Transverse colon (tissue), 4 donors: Measurements from ENCODE around the gene ZMAT5. TPM values are rescaled to one million over a fixed set of nuclear protein-coding genes. Genes with fewer than 3 reads are reported as not detected.
A peak's percentile ranks its signal among the peaks of the same experiment; 100 is the strongest.

Source experiments
- DNase-seq: peaks from one replicate; pipeline ENCODE4 v3.0.0-alpha.2; 2019
- H3K27ac ChIP-seq, 4 donors: fragments of 200-600 bp; sonication (generic); 2 replicates each; pipeline ENCODE4 v1.5.1; 2016 to 2018; ENCODE audit warnings: inconsistent platforms in 4 of 4
- H3K27me3 ChIP-seq: fragments of 200-600 bp; sonication (generic); 2 replicates; pipeline ENCODE4 v1.5.1; 2017; ENCODE audit warnings: inconsistent platforms
- H3K36me3 ChIP-seq, 4 donors: fragments of 200-600 bp; sonication (generic); 2 replicates each; pipeline ENCODE4 v1.5.1; 2017 to 2019; ENCODE audit warnings: inconsistent platforms in 4 of 4
- H3K4me1 ChIP-seq, 4 donors: fragments of 200-600 bp; sonication (generic); 2 replicates each; pipeline ENCODE4 v1.5.1; 2017 to 2020; ENCODE audit warnings: inconsistent platforms in 4 of 4
- H3K4me3 ChIP-seq, 4 donors: fragments of 200-600 bp; sonication (generic); 1 replicate in 1 of 4; 2 replicates in 3 of 4; pipeline versions ENCODE4 v1.5.1 to v1.6.1; 2017 to 2019; ENCODE audit warnings: inconsistent platforms in 4 of 4
- H3K9me3 ChIP-seq, 2 donors: fragments of 200-600 bp; sonication (generic); 2 replicates each; pipeline ENCODE4 v1.5.1; 2017 to 2019; ENCODE audit warnings: inconsistent platforms in 2 of 2
- EP300 ChIP-seq: sonication (generic); formaldehyde crosslinking; IDR thresholded peaks from one replicate; pipeline ENCODE4 v1.6.1; 2017; ENCODE audit warnings: antibody characterized with exemption, low read depth
- POLR2A ChIP-seq: fragments of 450-650 bp; IDR thresholded peaks from one replicate; pipeline ENCODE4 v1.6.1; 2016; ENCODE audit warnings: antibody characterized with exemption, mild to moderate bottlenecking, moderate library complexity
- POLR2AphosphoS5 ChIP-seq, 3 donors: sonication (generic); formaldehyde crosslinking; IDR thresholded peaks; one replicate each; pipeline ENCODE4 v1.6.1; 2016; ENCODE audit warnings: antibody characterized with exemption in 3 of 3
- WGBS, 2 donors: methylation state at CpG; one replicate each; pipeline ENCODE4 v1.1.5; 2018; ENCODE audit warnings: low coverage in 1 of 2; 5-methylcytosine and 5-hydroxymethylcytosine counted together
- in situ Hi-C, 4 donors: fragments of 200-750 bp; cut with MboI; loops; one replicate each; pipeline versions ENCODE4 v1.15.0 to v1.15.1; 2017; ENCODE audit warnings: low sequenced_read_pairs in 3 of 4, low pct_ligation_motif_present in 1 of 4, low pct_unique_long_range_greater_than_20kb in 1 of 4
- intact Hi-C: fragments of 100-400 bp; cut with DNase I; formaldehyde crosslinking; loops from one replicate; pipeline ENCODE4 v1.15.1; 2023; ENCODE audit warnings: low total_unique reads
- total RNA-seq, 4 donors: library from RNA; depleted of rRNA; stranded (reverse); fragments of >200 nt; gene quantifications; one replicate each; pipeline ENCODE4 v1.1.0, GENCODE V29; 2016
- TF ChIP-seq, protein P1 (sequence below), 5 experiments: fragments of 200-600 bp in 3 of 5; fragments of 450-650 bp in 2 of 5; sonication (generic) in 3 of 5; IDR thresholded peaks; 1 replicate in 2 of 5; 2 replicates in 3 of 5; pipeline ENCODE4 v1.5.1; 2016 to 2017; ENCODE audit warnings: antibody characterized with exemption in 5 of 5, inconsistent platforms in 3 of 5, mild to moderate bottlenecking in 2 of 5, moderate library complexity in 1 of 5

The ZMAT5 gene
- total RNA-seq, 4 donors from 2014 or later = 13.8 to 20.2 (median 19.1) TPM; not detected in 1

DNA sequence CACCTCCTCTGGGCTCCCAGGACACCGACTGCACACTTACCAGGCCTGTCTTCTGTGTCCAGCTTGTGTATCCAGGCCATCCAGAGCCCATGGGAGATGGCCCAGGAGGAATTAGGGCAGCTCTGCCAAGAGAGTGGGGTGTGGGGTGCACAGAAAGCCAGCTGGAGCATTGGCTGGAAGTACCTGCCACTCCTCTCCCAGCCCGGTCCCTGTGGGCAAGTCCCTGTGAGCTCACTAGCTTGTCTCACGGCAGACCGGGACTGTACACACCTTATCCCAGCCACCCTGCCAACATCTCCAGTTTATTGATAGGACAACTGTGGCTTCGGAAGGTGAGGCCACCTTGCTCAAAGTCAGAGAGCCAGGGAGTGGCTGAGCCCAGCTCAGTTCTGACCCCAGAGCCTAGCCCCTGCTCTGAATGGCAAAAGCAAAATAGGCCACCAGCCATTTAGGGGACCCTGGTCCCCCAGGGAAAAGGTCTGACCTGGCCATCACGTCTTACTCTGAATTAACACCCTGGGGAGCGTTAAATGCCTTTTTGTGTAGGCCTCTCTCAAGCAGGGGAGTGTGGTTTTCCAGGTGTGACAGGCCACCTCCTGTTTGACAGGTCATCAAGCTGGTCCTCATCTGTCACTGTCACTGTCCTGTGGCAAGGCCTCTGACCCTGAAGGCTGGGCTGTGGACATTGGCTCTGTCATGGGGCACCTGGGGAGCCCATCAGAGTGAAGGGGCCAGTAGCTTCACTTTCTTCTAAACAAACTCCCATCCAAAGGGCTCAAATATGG lies 15.4 kb upstream of the ZMAT5 start:
- 47% methylated on average over 5 of the region's 7 CpGs; no CpG with 5 or more reads in 1 of the 2 donors for WGBS, 2 donors
- in situ Hi-C loops (no loop called here), intact Hi-C loops (no loop called here)
- no peaks in the 10 kb centered on the region for H3K36me3 ChIP-seq
- no peaks in the 10 kb centered on the region for H3K27me3 ChIP-seq
- H3K4me3 ChIP-seq = no peak overlapping the region
- peak overlapping the region; percentile 19 to 70 (median 50) for H3K27ac ChIP-seq
- H3K4me1 ChIP-seq = peaks cover 6 to 31% (median 20%) of the 10 kb centered on the region in 4 donors
- TF ChIP-seq POLR2A (no peak), POLR2AphosphoS5 (IDR thresholded peaks at IDR 0.05) (no peak), EP300 (no peak)
- TF ChIP-seq, protein P1, sequence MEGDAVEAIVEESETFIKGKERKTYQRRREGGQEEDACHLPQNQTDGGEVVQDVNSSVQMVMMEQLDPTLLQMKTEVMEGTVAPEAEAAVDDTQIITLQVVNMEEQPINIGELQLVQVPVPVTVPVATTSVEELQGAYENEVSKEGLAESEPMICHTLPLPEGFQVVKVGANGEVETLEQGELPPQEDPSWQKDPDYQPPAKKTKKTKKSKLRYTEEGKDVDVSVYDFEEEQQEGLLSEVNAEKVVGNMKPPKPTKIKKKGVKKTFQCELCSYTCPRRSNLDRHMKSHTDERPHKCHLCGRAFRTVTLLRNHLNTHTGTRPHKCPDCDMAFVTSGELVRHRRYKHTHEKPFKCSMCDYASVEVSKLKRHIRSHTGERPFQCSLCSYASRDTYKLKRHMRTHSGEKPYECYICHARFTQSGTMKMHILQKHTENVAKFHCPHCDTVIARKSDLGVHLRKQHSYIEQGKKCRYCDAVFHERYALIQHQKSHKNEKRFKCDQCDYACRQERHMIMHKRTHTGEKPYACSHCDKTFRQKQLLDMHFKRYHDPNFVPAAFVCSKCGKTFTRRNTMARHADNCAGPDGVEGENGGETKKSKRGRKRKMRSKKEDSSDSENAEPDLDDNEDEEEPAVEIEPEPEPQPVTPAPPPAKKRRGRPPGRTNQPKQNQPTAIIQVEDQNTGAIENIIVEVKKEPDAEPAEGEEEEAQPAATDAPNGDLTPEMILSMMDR (IDR thresholded peaks at IDR 0.05) = no peak
- DNase-seq = peak; percentile 74
- no peaks in the 10 kb centered on the region for H3K9me3 ChIP-seq

DNA sequence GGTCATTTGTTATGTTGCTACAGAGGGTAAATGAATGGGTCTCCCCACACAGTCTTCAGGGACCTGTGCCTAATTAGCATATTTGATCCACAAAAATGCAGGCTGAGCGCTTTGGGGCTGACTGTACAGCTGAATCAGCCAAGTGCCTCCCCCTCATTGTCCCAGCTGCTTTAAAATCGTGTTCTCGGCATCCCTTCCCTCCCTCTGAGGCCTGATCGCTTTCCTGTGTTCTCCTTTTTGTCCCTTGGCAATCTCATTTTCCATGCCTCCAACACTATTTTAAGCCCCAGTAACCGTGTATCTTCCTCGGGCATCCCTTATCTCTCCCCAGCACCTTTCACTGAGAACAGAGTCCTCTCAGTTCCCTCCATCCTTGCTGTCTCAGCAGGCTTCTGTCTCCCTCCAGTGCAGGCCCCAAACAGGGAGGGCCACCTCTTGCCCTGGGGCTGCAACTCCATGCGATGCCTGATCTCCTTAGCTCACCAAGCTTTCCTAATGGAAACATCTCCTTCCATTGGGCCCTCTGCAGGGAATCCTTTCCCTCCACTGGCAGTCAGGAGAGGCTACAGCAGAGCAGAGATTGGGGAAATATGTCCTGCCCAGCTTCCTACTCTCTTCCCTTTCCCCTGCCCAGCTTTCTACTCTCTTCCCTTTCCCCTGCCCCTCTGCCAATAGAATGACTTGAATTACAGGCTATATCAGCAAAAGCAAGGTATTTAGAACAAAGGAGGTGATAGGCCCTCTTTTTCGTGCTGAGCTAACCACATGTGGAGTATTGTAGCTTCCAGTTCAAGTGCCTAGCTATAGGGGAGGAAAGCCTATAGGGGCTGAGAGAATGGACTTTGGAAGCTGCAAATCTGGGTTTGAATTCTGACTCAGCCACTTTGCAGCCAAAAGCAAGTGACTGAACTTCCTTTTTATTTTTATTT lies 14.2 kb upstream of the ZMAT5 start:
- whole genome bisulfite sequencing, 2 donors = 61 to 63% methylated on average over 6 to 8 of the region's 8 CpGs
- Histone ChIP-seq H3K36me3 (no peaks in the 10 kb centered on the region), H3K27ac (peak overlapping the region; percentile 19 to 70 (median 50)), H3K4me1 (peaks cover 6 to 31% (median 20%) of the 10 kb centered on the region in 4 donors), H3K4me3 (no peak overlapping the region), H3K27me3 (no peaks in the 10 kb centered on the region), H3K9me3 (no peaks in the 10 kb centered on the region)
- TF ChIP-seq POLR2AphosphoS5 (IDR thresholded peaks at IDR 0.05) (no peak), EP300 (no peak), POLR2A (no peak)
- TF ChIP-seq, protein P1 (IDR thresholded peaks at IDR 0.05) = no peak
- intact Hi-C loops = no loop called here
- in situ Hi-C loops = no loop called here
- DNase-seq = no peak

DNA sequence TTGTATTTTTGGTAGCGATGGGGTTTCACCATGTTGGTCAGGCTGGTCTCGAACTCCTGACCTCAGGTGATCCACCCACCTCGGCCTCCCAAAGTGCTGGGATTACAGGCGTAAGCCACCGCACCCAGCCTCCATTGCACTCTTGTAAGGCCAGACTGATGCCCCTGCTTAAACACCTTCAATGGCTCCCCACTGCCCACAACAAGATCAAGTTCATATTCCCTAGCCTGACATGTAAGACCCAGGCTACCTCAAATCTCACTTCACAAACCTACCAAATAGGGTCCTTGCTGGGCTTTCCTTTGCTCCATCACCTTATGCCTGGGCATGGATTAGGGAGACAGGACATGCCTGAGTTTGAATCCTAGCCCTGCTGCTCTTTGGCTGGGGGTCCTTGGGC lies 13.4 kb upstream of the ZMAT5 start:
- H3K27ac ChIP-seq = no peak overlapping the region
- intact Hi-C loops (no loop called here), in situ Hi-C loops (no loop called here)
- H3K9me3 ChIP-seq = no peaks in the 10 kb centered on the region
- no peaks in the 10 kb centered on the region for H3K27me3 ChIP-seq
- peaks cover 6 to 28% (median 20%) of the 10 kb centered on the region in 4 donors for H3K4me1 ChIP-seq
- no peak overlapping the region for H3K4me3 ChIP-seq
- no peaks in the 10 kb centered on the region for H3K36me3 ChIP-seq
- TF ChIP-seq POLR2A = no peak
- TF ChIP-seq POLR2AphosphoS5 (IDR thresholded peaks at IDR 0.05) = no peak
- whole genome bisulfite sequencing, 2 donors = 91% methylated on average over 5 of the region's 5 CpGs; no CpG with 5 or more reads in 1 of the 2 donors
- DNase-seq = no peak

DNA sequence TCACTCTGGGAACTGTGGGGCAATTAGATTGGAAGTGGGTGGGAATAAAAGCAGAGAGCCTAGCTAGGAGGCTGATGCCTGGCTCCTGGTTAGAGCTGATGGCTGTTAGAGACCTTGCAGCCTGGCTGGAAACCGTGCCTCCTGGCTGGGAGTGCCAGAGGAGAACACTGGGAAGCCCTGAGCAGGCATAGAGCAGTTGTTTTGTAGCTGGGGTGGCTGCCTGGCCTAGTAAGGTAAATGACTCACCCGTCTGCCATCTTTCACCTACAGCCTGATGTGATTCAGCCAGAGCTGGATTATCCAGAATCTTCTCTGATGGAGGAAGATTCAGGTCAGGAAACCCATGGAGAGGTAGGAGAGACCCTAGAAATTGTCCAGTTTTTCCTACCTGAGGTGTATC lies 6.4 kb upstream of the ZMAT5 start:
- Histone ChIP-seq H3K27me3 (no peaks in the 10 kb centered on the region), H3K36me3 (peaks cover 0 to 11% (median 6%) of the 10 kb centered on the region in 4 donors), H3K9me3 (no peaks in the 10 kb centered on the region), H3K27ac (no peak overlapping the region), H3K4me1 (peaks cover 4 to 8% (median 7%) of the 10 kb centered on the region in 4 donors), H3K4me3 (no peak overlapping the region)
- DNase-seq = no peak
- TF ChIP-seq POLR2A = no peak
- in situ Hi-C loops = no loop called here
- intact Hi-C loops = no loop called here
- 73% methylated on average over 2 of the region's 2 CpGs; no CpG with 5 or more reads in 1 of the 2 donors for WGBS, 2 donors

DNA sequence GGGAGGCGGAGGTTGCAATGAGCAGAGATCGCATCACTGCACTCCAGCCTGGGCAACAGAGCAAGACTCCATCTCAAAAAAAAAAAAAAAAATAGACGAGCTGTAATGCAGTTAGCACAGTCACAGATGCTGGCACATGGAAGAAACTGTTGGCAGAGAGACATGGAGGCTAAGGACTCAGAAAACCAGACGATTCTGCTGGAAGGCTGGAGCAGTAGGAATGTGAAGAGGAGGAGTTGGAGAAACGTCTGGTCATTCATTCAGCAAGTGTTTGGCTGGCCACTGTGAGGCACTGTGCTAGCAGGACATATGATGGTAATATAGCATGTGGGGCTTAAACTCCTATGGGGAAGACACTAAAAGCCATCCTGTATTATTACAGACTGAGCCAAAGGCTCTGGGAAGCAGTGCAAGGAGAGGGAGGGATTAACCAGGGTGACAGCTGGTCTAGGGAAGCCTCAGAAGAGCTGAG lies 5.4 kb upstream of the ZMAT5 start:
- H3K4me3 ChIP-seq = no peak overlapping the region
- peaks cover 0 to 11% (median 6%) of the 10 kb centered on the region in 4 donors for H3K36me3 ChIP-seq
- peaks cover 8 to 13% (median 11%) of the 10 kb centered on the region in 4 donors for H3K4me1 ChIP-seq
- no peak for TF ChIP-seq POLR2AphosphoS5 (IDR thresholded peaks at IDR 0.05)
- no peak for TF ChIP-seq POLR2A
- TF ChIP-seq, protein P1 (IDR thresholded peaks at IDR 0.05) = peak in 2 of 5 experiments; percentile 12 to 22
- TF ChIP-seq EP300 = no peak
- WGBS, 2 donors = 39 to 51% methylated on average over 5 of the region's 5 CpGs
- DNase-seq = peak; percentile 23
- in situ Hi-C loops (no loop called here), intact Hi-C loops (no loop called here)
- no peak overlapping the region for H3K27ac ChIP-seq
- no peaks in the 10 kb centered on the region for H3K9me3 ChIP-seq
- H3K27me3 ChIP-seq = no peaks in the 10 kb centered on the region
